Type B pancreatic cell (in vitro differentiated cells): ENCODE measurements around the gene CYTH1. TPM values are rescaled to one million over a fixed set of nuclear protein-coding genes. Genes with fewer than 3 reads are reported as not detected.

ENCODE experiments used
- DNase-seq: peaks from one replicate; pipeline ENCODE4 v3.0.0; 2021; ENCODE audit warnings: mixed read lengths; ENCODE audit not compliant: unreplicated experiment; ENCODE audit errors: extremely low spot score
- H3K27ac Mint-ChIP-seq: 2 replicates; pipeline ENCODE4 v1.8.0; 2021; ENCODE audit warnings: mild to moderate bottlenecking, mixed read lengths
- H3K27me3 Mint-ChIP-seq: 2 replicates; pipeline ENCODE4 v1.8.0; 2021; ENCODE audit warnings: mixed read lengths
- H3K36me3 Mint-ChIP-seq: 2 replicates; pipeline ENCODE4 v1.8.0; 2021; ENCODE audit warnings: mixed read lengths
- H3K4me1 Mint-ChIP-seq: one replicate; pipeline ENCODE4 v1.8.0; 2021; ENCODE audit warnings: mixed read lengths; ENCODE audit not compliant: unreplicated experiment
- H3K4me3 Mint-ChIP-seq: 2 replicates; pipeline ENCODE4 v1.8.0; 2021; ENCODE audit warnings: mild to moderate bottlenecking, mixed read lengths
- H3K9me3 Mint-ChIP-seq: 2 replicates; pipeline ENCODE4 v1.8.0; 2021; ENCODE audit warnings: mixed read lengths
- total RNA-seq: library from RNA; stranded (reverse); gene quantifications from 2 replicates; pipeline ENCODE4 v1.2.1, GENCODE V29; 2021; ENCODE audit warnings: low replicate concordance
- TF ChIP-seq, protein P1 (sequence below): fragments of 200-600 bp; sonication (generic); conservative IDR thresholded peaks from 2 replicates; pipeline ENCODE4 v1.5.0; 2021; ENCODE audit warnings: antibody characterized with exemption, mild to moderate bottlenecking

CYTH1 gene
- total RNA-seq, 1 donor from 2014 or later, result 30.3 TPM

DNA sequence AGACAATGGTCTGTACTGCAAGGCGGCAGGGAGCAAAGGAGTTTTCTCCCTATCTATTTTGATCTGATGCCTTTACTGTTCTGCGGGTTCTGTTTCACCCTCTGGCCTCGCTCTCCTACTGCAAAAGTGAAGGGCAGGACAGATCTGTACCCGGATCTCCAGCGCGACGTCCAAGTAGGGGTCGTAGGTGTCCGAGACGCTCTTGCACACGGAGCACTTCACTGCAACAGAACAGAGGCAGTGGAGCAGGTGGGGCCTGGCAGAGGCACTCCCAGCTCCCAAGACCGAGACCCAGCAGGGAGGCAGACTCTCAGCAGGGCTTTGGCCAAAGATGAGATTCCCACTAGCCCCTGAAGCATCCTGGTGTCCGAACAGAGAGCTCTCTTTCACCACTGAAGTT is 38.8 kb upstream of the CYTH1 start:
- TF ChIP-seq, protein P1, sequence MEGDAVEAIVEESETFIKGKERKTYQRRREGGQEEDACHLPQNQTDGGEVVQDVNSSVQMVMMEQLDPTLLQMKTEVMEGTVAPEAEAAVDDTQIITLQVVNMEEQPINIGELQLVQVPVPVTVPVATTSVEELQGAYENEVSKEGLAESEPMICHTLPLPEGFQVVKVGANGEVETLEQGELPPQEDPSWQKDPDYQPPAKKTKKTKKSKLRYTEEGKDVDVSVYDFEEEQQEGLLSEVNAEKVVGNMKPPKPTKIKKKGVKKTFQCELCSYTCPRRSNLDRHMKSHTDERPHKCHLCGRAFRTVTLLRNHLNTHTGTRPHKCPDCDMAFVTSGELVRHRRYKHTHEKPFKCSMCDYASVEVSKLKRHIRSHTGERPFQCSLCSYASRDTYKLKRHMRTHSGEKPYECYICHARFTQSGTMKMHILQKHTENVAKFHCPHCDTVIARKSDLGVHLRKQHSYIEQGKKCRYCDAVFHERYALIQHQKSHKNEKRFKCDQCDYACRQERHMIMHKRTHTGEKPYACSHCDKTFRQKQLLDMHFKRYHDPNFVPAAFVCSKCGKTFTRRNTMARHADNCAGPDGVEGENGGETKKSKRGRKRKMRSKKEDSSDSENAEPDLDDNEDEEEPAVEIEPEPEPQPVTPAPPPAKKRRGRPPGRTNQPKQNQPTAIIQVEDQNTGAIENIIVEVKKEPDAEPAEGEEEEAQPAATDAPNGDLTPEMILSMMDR, result no peak
- Mint-ChIP-seq H3K27ac (no peak overlapping the region), H3K36me3 (peaks cover 32% of the 10 kb centered on the region), H3K4me3 (no peak overlapping the region), H3K9me3 (no peaks in the 10 kb centered on the region), H3K27me3 (no peaks in the 10 kb centered on the region), H3K4me1 (no peaks in the 10 kb centered on the region)
- no peak for DNase-seq

DNA sequence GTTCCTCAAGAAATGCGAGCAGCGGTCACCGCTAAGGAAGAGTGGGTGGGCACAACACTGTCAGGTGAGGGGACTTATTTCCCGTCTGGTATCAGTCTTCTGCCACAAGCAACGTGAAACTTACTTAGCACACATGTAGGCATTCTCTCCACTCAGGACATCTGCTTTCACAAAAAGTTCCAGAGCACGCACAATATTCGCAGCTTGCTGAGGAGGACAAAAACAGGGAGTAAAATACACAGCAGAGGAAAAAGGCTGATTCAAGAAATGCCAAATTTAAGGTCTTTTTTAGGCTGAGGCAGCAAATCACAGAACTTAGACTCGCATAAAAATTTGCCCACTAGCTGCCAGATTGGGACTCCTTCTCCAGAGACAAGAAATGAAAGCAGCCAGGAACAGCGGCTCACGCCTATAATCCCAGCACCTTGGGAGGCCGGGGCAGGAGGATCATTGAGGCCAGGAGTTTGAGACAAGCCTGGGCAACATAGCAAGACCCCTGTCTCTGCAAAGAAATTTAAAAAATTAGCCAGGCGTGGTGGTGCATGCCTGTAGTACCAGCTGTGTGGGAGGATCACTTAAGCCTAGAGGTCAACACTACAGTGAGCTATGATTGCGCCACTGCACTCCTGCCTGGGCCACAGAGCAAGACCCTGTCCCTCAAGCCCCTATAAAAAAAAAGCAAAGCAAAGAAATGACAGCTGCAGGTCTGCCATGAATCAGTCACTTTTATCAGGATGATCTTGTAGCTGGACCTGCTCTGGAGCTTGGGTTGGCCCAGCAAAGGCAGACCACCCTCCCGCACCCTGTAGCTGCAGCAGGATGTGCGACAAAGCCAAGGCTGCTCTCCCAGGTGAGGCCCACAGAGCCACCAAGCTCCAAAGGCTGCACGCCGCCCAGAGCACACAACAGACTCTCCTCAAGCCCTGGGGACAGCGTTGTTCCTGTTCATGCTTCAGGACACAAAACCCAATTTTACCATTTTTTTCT is 38.0 kb upstream of the CYTH1 start:
- Mint-ChIP-seq H3K9me3 (no peaks in the 10 kb centered on the region), H3K4me3 (no peak overlapping the region), H3K36me3 (peaks cover 35% of the 10 kb centered on the region), H3K4me1 (no peaks in the 10 kb centered on the region), H3K27me3 (no peaks in the 10 kb centered on the region), H3K27ac (no peak overlapping the region)
- TF ChIP-seq, protein P1, result no peak
- DNase-seq, result no peak

DNA sequence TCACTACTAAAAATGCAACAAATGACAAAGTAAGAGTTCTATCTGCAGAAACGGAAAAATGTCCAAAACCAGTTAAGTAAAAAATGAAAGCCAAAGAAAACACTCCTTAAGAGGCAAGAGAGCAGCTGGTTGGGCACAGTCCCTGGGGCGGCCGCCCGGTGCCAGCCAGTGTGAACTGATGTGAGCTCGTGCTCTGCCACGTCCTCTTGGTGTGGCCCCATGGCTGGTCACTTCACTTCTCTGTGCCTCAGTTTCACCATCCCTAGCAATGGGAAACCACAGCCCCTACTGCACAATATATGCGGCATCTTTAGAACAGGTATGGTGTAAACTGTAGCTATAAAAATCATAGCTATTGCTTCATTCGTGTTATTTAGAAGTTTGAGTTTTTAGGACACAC is 37.3 kb upstream of the CYTH1 start:
- TF ChIP-seq, protein P1, result no peak
- H3K27ac Mint-ChIP-seq, result no peak overlapping the region
- H3K9me3 Mint-ChIP-seq, result no peaks in the 10 kb centered on the region
- no peak for DNase-seq
- H3K27me3 Mint-ChIP-seq, result no peaks in the 10 kb centered on the region
- peaks cover 30% of the 10 kb centered on the region for H3K36me3 Mint-ChIP-seq
- H3K4me3 Mint-ChIP-seq, result no peak overlapping the region
- H3K4me1 Mint-ChIP-seq, result no peaks in the 10 kb centered on the region

- Mint-ChIP-seq H3K9me3 (no peaks in the 10 kb centered on the region), H3K4me1 (no peaks in the 10 kb centered on the region), H3K27ac (no peak overlapping the region), H3K27me3 (no peaks in the 10 kb centered on the region), H3K4me3 (no peak overlapping the region), H3K36me3 (peaks cover 33% of the 10 kb centered on the region)
- DNase-seq, result no peak
- TF ChIP-seq, protein P1, result no peak
Measured at GRCh38 chr17:78818932-78819331, 36.9 kb upstream of the CYTH1 start.

GRCh38 chr17:78818152-78818846 is 36.2 kb upstream of the CYTH1 start:
- Mint-ChIP-seq H3K36me3 (peaks cover 30% of the 10 kb centered on the region), H3K4me3 (no peak overlapping the region), H3K9me3 (no peaks in the 10 kb centered on the region), H3K27me3 (no peaks in the 10 kb centered on the region), H3K4me1 (no peaks in the 10 kb centered on the region), H3K27ac (no peak overlapping the region)
- TF ChIP-seq, protein P1, result no peak
- DNase-seq, result no peak
